Osteoblast (primary cell): ENCODE results near the gene TELO2. TPM values are rescaled to one million over a fixed set of nuclear protein-coding genes. Genes with fewer than 3 reads are reported as not detected.

Experiments used
- DNase-seq: peaks from one replicate; pipeline ENCODE4 v3.0.0; 2011; ENCODE audit warnings: low spot score, mixed read lengths; ENCODE audit not compliant: insufficient read length; ENCODE audit errors: missing footprints
- H2AFZ ChIP-seq: 2 replicates; pipeline ENCODE4 v1.6.0; 2011; ENCODE audit warnings: mild to moderate bottlenecking, low read length
- H3K27ac ChIP-seq: 2 replicates; pipeline ENCODE4 v1.5.1; 2011; ENCODE audit warnings: mild to moderate bottlenecking, low read depth, low read length, moderate library complexity
- H3K27me3 ChIP-seq: 2 replicates; pipeline ENCODE4 v1.6.0; 2012; ENCODE audit warnings: mild to moderate bottlenecking, control low read depth, inconsistent platforms, low read length, moderate library complexity; ENCODE audit not compliant: insufficient read depth
- H3K36me3 ChIP-seq: 2 replicates; pipeline ENCODE4 v1.5.1; 2011; ENCODE audit warnings: mild to moderate bottlenecking, low read length, control low read depth, moderate library complexity; ENCODE audit not compliant: insufficient read depth
- H3K4me1 ChIP-seq: 2 replicates; pipeline ENCODE4 v1.5.1; 2011; ENCODE audit warnings: mild to moderate bottlenecking, low read length, control low read depth, moderate library complexity; ENCODE audit not compliant: insufficient read depth
- H3K4me2 ChIP-seq: 2 replicates; pipeline ENCODE4 v1.6.0; 2011; ENCODE audit warnings: mild to moderate bottlenecking, low read length; ENCODE audit not compliant: insufficient read depth
- H3K4me3 ChIP-seq: fragments of 200-600 bp; sonication (generic); 3 replicates; pipeline ENCODE4 v1.5.1; 2012; ENCODE audit warnings: mild to moderate bottlenecking, low read length, inconsistent platforms; ENCODE audit not compliant: insufficient read depth
- H3K79me2 ChIP-seq: 2 replicates; pipeline ENCODE4 v1.6.0; 2012; ENCODE audit warnings: mild to moderate bottlenecking, low read length, control low read depth, inconsistent platforms; ENCODE audit not compliant: insufficient read depth
- H3K9me3 ChIP-seq: 2 replicates; pipeline ENCODE4 v1.5.1; 2011; ENCODE audit warnings: low read depth, low read length, control low read depth
- H4K20me1 ChIP-seq: 2 replicates; pipeline ENCODE4 v1.6.0; 2012; ENCODE audit warnings: mild to moderate bottlenecking, low read length, control low read depth; ENCODE audit not compliant: insufficient read depth
- total RNA-seq: library from RNA; depleted of rRNA; stranded (reverse); fragments of >200 nt; gene quantifications from 2 replicates; pipeline ENCODE4 v1.2.3, GENCODE V29; 2012
- TF ChIP-seq, protein P1 (sequence below): IDR thresholded peaks from 2 replicates; pipeline ENCODE4 v1.5.1; 2011; ENCODE audit warnings: mild to moderate bottlenecking, low read depth, low read length, moderate library complexity; ENCODE audit errors: extremely low read depth

The TELO2 gene
- total RNA-seq, 1 donor = 18.1 TPM

- TF ChIP-seq, protein P1, sequence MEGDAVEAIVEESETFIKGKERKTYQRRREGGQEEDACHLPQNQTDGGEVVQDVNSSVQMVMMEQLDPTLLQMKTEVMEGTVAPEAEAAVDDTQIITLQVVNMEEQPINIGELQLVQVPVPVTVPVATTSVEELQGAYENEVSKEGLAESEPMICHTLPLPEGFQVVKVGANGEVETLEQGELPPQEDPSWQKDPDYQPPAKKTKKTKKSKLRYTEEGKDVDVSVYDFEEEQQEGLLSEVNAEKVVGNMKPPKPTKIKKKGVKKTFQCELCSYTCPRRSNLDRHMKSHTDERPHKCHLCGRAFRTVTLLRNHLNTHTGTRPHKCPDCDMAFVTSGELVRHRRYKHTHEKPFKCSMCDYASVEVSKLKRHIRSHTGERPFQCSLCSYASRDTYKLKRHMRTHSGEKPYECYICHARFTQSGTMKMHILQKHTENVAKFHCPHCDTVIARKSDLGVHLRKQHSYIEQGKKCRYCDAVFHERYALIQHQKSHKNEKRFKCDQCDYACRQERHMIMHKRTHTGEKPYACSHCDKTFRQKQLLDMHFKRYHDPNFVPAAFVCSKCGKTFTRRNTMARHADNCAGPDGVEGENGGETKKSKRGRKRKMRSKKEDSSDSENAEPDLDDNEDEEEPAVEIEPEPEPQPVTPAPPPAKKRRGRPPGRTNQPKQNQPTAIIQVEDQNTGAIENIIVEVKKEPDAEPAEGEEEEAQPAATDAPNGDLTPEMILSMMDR = no peak
Measured at GRCh38 chr16:1520461-1520860, 27.3 kb downstream of the TELO2 start.

GRCh38 chr16:1523581-1524245 is 30.6 kb downstream of the TELO2 start:
- TF ChIP-seq, protein P1 = no peak
- no peaks in the 10 kb centered on the region for H4K20me1 ChIP-seq
- no peak overlapping the region for H3K4me2 ChIP-seq
- H3K79me2 ChIP-seq = no peaks in the 10 kb centered on the region
- H3K4me1 ChIP-seq = no peaks in the 10 kb centered on the region
- no peaks in the 10 kb centered on the region for H3K9me3 ChIP-seq
- no peak for DNase-seq
- no peaks in the 10 kb centered on the region for H3K36me3 ChIP-seq
- no peaks in the 10 kb centered on the region for H3K27me3 ChIP-seq
- no peak overlapping the region for H3K27ac ChIP-seq
- H2AFZ ChIP-seq = no peak overlapping the region
- H3K4me3 ChIP-seq = no peak overlapping the region

More at GRCh38 chr16:1520461-1520860, 27.3 kb downstream of the TELO2 start:
- Histone ChIP-seq H3K27ac (no peak overlapping the region), H3K4me2 (no peak overlapping the region), H3K79me2 (no peaks in the 10 kb centered on the region), H4K20me1 (no peaks in the 10 kb centered on the region), H3K9me3 (no peaks in the 10 kb centered on the region), H3K4me1 (no peaks in the 10 kb centered on the region), H3K4me3 (no peak overlapping the region), H2AFZ (no peak overlapping the region), H3K27me3 (no peaks in the 10 kb centered on the region), H3K36me3 (no peaks in the 10 kb centered on the region)
- DNase-seq = no peak

DNA sequence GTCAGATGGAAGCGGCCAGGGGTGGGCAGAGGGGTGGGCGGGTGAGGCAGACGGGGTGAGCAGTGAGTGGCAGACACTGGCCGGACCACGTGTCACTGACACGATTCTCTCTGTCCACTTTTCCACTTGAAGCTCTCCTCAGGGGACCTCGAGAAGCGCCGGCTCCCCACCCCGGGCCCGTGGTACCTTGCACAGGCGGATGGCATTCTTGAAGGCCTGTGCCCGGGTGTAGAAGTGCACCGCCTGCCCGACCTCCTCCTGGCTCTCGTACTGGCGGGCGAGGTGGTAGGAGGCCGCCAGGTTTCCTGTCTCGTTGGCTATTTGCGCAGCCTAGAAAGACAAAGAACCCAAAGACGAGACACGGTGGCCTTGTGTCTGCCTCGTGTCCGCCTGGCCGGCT is 31.2 kb downstream of the TELO2 start:
- no peaks in the 10 kb centered on the region for H3K36me3 ChIP-seq
- TF ChIP-seq, protein P1 = no peak
- H3K4me3 ChIP-seq = no peak overlapping the region
- no peak overlapping the region for H2AFZ ChIP-seq
- no peaks in the 10 kb centered on the region for H3K79me2 ChIP-seq
- no peak for DNase-seq
- H3K27me3 ChIP-seq = no peaks in the 10 kb centered on the region
- no peaks in the 10 kb centered on the region for H3K4me1 ChIP-seq
- H4K20me1 ChIP-seq = no peaks in the 10 kb centered on the region
- H3K4me2 ChIP-seq = no peak overlapping the region
- no peak overlapping the region for H3K27ac ChIP-seq
- H3K9me3 ChIP-seq = no peaks in the 10 kb centered on the region

DNA sequence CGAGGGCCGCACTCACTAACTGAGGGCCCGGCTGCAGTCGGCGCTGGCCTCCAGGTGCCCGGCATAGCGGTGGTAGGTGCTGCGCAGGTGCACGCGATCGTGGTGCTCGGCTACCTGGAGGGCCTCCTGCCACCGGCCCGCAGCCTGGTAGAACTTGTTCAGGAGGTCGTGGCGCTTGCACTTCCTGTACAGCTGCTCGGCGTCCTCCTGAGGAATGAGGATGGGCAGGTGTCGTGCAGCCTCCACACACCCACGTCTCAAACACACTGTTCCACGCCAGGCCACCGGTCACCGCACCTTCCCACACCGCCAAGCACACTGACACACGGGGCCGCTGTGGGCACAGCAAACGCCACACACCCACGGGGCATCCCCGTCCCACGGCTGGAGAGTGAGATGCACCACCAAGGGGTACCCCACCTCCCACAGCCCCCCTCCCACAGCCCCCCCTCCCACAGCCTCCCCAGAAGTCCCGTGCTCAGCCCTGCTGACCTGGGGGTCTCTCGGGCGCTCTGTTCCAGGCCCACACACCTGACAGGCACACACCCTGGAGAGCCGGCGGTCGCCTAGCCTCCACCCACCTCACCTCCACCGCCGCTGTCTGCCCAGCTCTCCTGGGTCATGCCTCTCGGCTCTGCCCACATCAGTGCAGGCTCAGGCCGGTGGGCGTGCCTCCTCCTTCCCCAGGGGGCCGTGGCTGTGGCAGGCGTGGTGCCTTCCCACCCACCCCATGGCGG is 32.9 kb downstream of the TELO2 start:
- no peaks in the 10 kb centered on the region for H3K36me3 ChIP-seq
- H3K4me1 ChIP-seq = no peaks in the 10 kb centered on the region
- no peak overlapping the region for H3K4me2 ChIP-seq
- H2AFZ ChIP-seq = no peak overlapping the region
- H3K27me3 ChIP-seq = no peaks in the 10 kb centered on the region
- DNase-seq = no peak
- TF ChIP-seq, protein P1 = no peak
- H3K27ac ChIP-seq = no peak overlapping the region
- no peaks in the 10 kb centered on the region for H4K20me1 ChIP-seq
- no peaks in the 10 kb centered on the region for H3K9me3 ChIP-seq
- H3K4me3 ChIP-seq = no peak overlapping the region
- no peaks in the 10 kb centered on the region for H3K79me2 ChIP-seq
